Hippocampal formation (tissue), 2 donors: Measurements from ENCODE around the gene UST.

Source experiments
- DNase-seq, 2 donors: peaks; one replicate each; lab custom pipeline; 2025; lab: John Stamatoyannopoulos, UW

The UST gene

GRCh38 chr6:148746363-148747144 is at the start of gene UST:
Gene UST, plus strand, starts transcription at chr6:148747030. Its CDS starts 401 bp downstream, at chr6:148747431.
- DNase-seq, result peak; percentile 58 to 59

- no peak for DNase-seq
Measured at GRCh38 chr6:148697895-148698440, 48.9 kb upstream of the UST start.

GRCh38 chr6:148698671-148699180 is 48.1 kb upstream of the UST start:
- DNase-seq, result no peak

GRCh38 chr6:148700047-148700715 is 46.6 kb upstream of the UST start:
- DNase-seq, result no peak

- DNase-seq, result peak; percentile 18 to 30
Measured at GRCh38 chr6:148700741-148701311, 46.0 kb upstream of the UST start.

- DNase-seq, result no peak
Measured at GRCh38 chr6:148701375-148701774, 45.5 kb upstream of the UST start.

- DNase-seq, result no peak
Measured at GRCh38 chr6:148703900-148704299, 42.9 kb upstream of the UST start.

- no peak for DNase-seq
Measured at GRCh38 chr6:148704400-148705246, 42.2 kb upstream of the UST start.

GRCh38 chr6:148708707-148709106 is 38.1 kb upstream of the UST start:
- DNase-seq, result no peak

GRCh38 chr6:148709577-148709976 is 37.3 kb upstream of the UST start:
- DNase-seq, result no peak

GRCh38 chr6:148711833-148712654 is 34.8 kb upstream of the UST start:
- DNase-seq, result no peak

- no peak for DNase-seq
Measured at GRCh38 chr6:148713033-148713738, 33.6 kb upstream of the UST start.

- no peak for DNase-seq
Measured at GRCh38 chr6:148713921-148714320, 32.9 kb upstream of the UST start.

- DNase-seq, result no peak
Measured at GRCh38 chr6:148716811-148717210, 30.0 kb upstream of the UST start.

- no peak for DNase-seq
Measured at GRCh38 chr6:148720406-148720805, 26.4 kb upstream of the UST start.

- no peak for DNase-seq
Measured at GRCh38 chr6:148720897-148721296, 25.9 kb upstream of the UST start.

- DNase-seq, result no peak
Measured at GRCh38 chr6:148723484-148723883, 23.3 kb upstream of the UST start.

- no peak for DNase-seq
Measured at GRCh38 chr6:148724428-148724827, 22.4 kb upstream of the UST start.

GRCh38 chr6:148727104-148727503 is 19.7 kb upstream of the UST start:
- DNase-seq, result no peak

- no peak for DNase-seq
Measured at GRCh38 chr6:148735989-148736388, 10.8 kb upstream of the UST start.
